ENCODE measurements around the gene ID1. TPM values are rescaled to one million over a fixed set of nuclear protein-coding genes. Genes with fewer than 3 reads are reported as not detected.

The ID1 gene
- total and polyA plus RNA-seq, 2 of the 13 experiments (the other 11 are each of a cell fraction or from before 2014, with no cell fraction given): 320 to 419 TPM

DNA sequence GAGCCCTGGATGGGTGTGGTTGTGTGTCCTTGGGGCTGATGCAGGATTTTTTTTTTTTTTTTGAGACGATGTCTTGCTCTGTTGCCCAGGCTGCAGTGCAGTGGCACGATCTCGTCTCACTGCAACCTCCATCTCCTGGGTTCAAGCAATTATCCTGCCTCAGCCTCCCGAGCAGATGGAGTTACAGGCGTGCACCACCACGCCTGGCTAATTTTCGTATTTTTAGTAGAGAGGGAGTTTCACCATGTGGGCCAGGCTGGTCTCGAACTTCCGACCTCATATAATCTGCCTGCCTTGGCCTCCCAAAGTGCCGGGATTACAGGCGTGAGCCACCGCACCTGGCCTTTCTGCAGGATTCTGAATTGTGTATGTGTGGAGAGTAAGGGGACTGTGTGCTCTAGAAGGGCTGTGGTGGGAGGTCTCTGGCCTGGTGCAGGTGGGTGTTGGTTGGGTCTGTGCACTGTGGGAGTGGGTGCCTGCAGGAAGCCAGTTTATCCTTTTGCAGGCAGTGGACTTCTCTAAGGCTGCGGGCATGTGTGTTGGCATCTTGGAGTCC is 11.0 kb upstream of the ID1 start:
- in situ Hi-C loops (cut with HindIII; ENCODE audit: extremely low pct_ligation_motif_present, low pct_unique_long_range_greater_than_20kb): no loop called here
- Histone ChIP-seq H3K4me2 (ENCODE audit: low read depth, low read length) (peak overlapping the region; percentile 78), H3K79me2 (ENCODE audit: insufficient read depth, low read length) (peaks cover 17% of the 10 kb centered on the region), H3K4me3 (replicated peaks in 1 of 3; ENCODE audit: insufficient read depth in 1 of 3, low read depth in 2 of 3, low read length in 3 of 3) (peak overlapping the region; percentile 48 to 74 (median 63)), H3K27me3 (ENCODE audit: control insufficient read depth in 1 of 2, insufficient read depth in 2 of 2, low read length in 2 of 2) (no peaks in the 10 kb centered on the region; a peak in 1 of 5 replicates), H3K27ac (ENCODE audit: extremely low read length, insufficient read depth, low read length) (peak overlapping the region; percentile 90), H2AFZ (ENCODE audit: low read length) (no peak overlapping the region), H3K4me1 (ENCODE audit: insufficient read depth, low read length) (peaks cover 73% of the 10 kb centered on the region), H4K20me1 (ENCODE audit: insufficient read depth, low read length) (no peaks in the 10 kb centered on the region), H3K36me3 (replicated peaks in 1 of 2; ENCODE audit: control insufficient read depth in 1 of 2, insufficient read depth in 2 of 2, low read length in 2 of 2) (no peaks in the 10 kb centered on the region), H3K9ac (ENCODE audit: insufficient read depth, low read depth, low read length) (peak overlapping the region; percentile 78), H3K9me3 (ENCODE audit: low read length) (no peaks in the 10 kb centered on the region)
- CTCF ChIA-PET (ENCODE audit: low intra/inter-chr PET ratio, low total read pairs): interaction anchor here (1.0 to 1.4 kb wide), 2 partner anchors 18 to 25 kb away, joined by 3 to 11 read pairs; no protein-coding TSS in a partner anchor
- intact Hi-C loops (cut with micrococcal nuclease; ENCODE audit: unreplicated experiment): loop anchor here (2.0 kb wide), 1 partner anchor 17 kb away; no protein-coding TSS in a partner anchor
- POLR2A ChIA-PET: interaction anchor here (1.0 to 12.7 kb wide), 11 partner anchors 12 to 47 kb away, joined by 3 to 362 read pairs (median 16); partner anchors contain the start of gene ID1
- FAIRE-seq: no peak
- 53% methylated on average over 13 of the region's 13 CpGs for WGBS (ENCODE audit: low lambda C conversion rate)
- ATAC-seq: peak; percentile 5
- no TSS peak for BruUV-seq (replicated peaks)
- DNase-seq (ENCODE audit: low spot score): no peak
- no peak for TF ChIP-seq NONO (IDR thresholded peaks at IDR 0.05)
- TF ChIP-seq NONO (CRISPR knock-in tag; conservative IDR thresholded peaks at IDR 0.05): 0 out of 2 replicates have a peak, but pooled peaks have one; percentile 7
- 0 out of 2 replicates have a peak, but pooled peaks have one; percentile 16 for TF ChIP-seq ZNF232 (CRISPR knock-in tag; IDR thresholded peaks at IDR 0.05; ENCODE audit: borderline replicate concordance)
- no peak for TF ChIP-seq NR2F6 (IDR thresholded peaks at IDR 0.05)
- TF ChIP-seq NR2F6 (CRISPR knock-in tag; IDR thresholded peaks at IDR 0.05): no peak
- TF ChIP-seq, protein P1, sequence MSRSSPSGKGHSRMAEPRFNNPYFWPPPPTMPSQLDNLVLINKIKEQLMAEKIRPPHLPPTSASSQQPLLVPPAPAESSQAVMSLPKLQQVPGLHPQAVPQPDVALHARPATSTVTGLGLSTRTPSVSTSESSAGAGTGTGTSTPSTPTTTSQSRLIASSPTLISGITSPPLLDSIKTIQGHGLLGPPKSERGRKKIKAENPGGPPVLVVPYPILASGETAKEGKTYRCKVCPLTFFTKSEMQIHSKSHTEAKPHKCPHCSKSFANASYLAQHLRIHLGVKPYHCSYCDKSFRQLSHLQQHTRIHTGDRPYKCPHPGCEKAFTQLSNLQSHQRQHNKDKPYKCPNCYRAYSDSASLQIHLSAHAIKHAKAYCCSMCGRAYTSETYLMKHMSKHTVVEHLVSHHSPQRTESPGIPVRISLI (CRISPR knock-in tag; IDR thresholded peaks at IDR 0.05; ENCODE audit: borderline replicate concordance): peak; percentile 92
- no peak for TF ChIP-seq PRMT3 (CRISPR knock-in tag; IDR thresholded peaks at IDR 0.05; ENCODE audit: borderline replicate concordance, low read depth)
- TF ChIP-seq, protein P2, sequence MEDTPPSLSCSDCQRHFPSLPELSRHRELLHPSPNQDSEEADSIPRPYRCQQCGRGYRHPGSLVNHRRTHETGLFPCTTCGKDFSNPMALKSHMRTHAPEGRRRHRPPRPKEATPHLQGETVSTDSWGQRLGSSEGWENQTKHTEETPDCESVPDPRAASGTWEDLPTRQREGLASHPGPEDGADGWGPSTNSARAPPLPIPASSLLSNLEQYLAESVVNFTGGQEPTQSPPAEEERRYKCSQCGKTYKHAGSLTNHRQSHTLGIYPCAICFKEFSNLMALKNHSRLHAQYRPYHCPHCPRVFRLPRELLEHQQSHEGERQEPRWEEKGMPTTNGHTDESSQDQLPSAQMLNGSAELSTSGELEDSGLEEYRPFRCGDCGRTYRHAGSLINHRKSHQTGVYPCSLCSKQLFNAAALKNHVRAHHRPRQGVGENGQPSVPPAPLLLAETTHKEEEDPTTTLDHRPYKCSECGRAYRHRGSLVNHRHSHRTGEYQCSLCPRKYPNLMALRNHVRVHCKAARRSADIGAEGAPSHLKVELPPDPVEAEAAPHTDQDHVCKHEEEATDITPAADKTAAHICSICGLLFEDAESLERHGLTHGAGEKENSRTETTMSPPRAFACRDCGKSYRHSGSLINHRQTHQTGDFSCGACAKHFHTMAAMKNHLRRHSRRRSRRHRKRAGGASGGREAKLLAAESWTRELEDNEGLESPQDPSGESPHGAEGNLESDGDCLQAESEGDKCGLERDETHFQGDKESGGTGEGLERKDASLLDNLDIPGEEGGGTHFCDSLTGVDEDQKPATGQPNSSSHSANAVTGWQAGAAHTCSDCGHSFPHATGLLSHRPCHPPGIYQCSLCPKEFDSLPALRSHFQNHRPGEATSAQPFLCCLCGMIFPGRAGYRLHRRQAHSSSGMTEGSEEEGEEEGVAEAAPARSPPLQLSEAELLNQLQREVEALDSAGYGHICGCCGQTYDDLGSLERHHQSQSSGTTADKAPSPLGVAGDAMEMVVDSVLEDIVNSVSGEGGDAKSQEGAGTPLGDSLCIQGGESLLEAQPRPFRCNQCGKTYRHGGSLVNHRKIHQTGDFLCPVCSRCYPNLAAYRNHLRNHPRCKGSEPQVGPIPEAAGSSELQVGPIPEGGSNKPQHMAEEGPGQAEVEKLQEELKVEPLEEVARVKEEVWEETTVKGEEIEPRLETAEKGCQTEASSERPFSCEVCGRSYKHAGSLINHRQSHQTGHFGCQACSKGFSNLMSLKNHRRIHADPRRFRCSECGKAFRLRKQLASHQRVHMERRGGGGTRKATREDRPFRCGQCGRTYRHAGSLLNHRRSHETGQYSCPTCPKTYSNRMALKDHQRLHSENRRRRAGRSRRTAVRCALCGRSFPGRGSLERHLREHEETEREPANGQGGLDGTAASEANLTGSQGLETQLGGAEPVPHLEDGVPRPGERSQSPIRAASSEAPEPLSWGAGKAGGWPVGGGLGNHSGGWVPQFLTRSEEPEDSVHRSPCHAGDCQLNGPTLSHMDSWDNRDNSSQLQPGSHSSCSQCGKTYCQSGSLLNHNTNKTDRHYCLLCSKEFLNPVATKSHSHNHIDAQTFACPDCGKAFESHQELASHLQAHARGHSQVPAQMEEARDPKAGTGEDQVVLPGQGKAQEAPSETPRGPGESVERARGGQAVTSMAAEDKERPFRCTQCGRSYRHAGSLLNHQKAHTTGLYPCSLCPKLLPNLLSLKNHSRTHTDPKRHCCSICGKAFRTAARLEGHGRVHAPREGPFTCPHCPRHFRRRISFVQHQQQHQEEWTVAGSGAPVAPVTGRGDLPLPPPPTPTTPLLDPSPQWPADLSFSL (CRISPR knock-in tag; IDR thresholded peaks at IDR 0.05): no peak
- no peak for TF ChIP-seq JARID2 (CRISPR knock-in tag; IDR thresholded peaks at IDR 0.05; ENCODE audit: insufficient replicate concordance)
- TF ChIP-seq MTA3 (CRISPR knock-in tag; IDR thresholded peaks at IDR 0.05): no peak
- 0 out of 2 replicates have a peak, but pooled peaks have one; percentile 5 for TF ChIP-seq HDAC2 (CRISPR knock-in tag; IDR thresholded peaks at IDR 0.05)
- TF ChIP-seq, protein P3, sequence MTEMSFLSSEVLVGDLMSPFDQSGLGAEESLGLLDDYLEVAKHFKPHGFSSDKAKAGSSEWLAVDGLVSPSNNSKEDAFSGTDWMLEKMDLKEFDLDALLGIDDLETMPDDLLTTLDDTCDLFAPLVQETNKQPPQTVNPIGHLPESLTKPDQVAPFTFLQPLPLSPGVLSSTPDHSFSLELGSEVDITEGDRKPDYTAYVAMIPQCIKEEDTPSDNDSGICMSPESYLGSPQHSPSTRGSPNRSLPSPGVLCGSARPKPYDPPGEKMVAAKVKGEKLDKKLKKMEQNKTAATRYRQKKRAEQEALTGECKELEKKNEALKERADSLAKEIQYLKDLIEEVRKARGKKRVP (CRISPR knock-in tag; IDR thresholded peaks at IDR 0.05): peak in 1 of 2 experiments; percentile 39; a peak in 1 of 4 replicates
- TF ChIP-seq CHD2 (IDR thresholded peaks at IDR 0.05; ENCODE audit: low read depth, low read length): no peak
- no peak for TF ChIP-seq ZNF619 (CRISPR knock-in tag; IDR thresholded peaks at IDR 0.05)
- TF ChIP-seq SRY (CRISPR knock-in tag; IDR thresholded peaks at IDR 0.05): no peak

All from HepG2 (cell line).